ENCODE measurements around the gene POR. TPM values are rescaled to one million over a fixed set of nuclear protein-coding genes. Genes with fewer than 3 reads are reported as not detected.

POR gene
- total and polyA plus RNA-seq, 7 experiments from 2014 or later: 41.6 to 72.3 (median 69.2) TPM

- peaks cover 0 to 15% (median 5%) of the 10 kb centered on the region in 7 donors for H3K4me1 Mint-ChIP-seq
- CTCF ChIA-PET: no interaction called here
- no peaks in the 10 kb centered on the region for H3K27me3 Mint-ChIP-seq
- Histone ChIP-seq H3K4me1 (ENCODE audit: control insufficient read depth in 2 of 2, insufficient read depth in 2 of 2, low read length in 2 of 2) (no peaks in the 10 kb centered on the region), H3K27me3 (ENCODE audit: control insufficient read depth in 2 of 2, insufficient read depth in 2 of 2, low read length in 2 of 2) (no peaks in the 10 kb centered on the region), H3K36me3 (ENCODE audit: control insufficient read depth in 2 of 3, insufficient read depth in 3 of 3, low read length in 3 of 3) (peaks cover 0 to 53% (median 7%) of the 10 kb centered on the region in 3 experiments), H3K4me3 (ENCODE audit: low read length) (no peak overlapping the region), H3K27ac (ENCODE audit: low read depth, low read length) (no peak overlapping the region), H3K9me3 (ENCODE audit: control insufficient read depth in 2 of 3, low read length in 3 of 3) (no peaks in the 10 kb centered on the region)
- H3K27ac Mint-ChIP-seq: peak overlapping the region in 1 of 9 donors; percentile 38
- peaks cover 0 to 30% (median 12%) of the 10 kb centered on the region in 5 donors for H3K36me3 Mint-ChIP-seq
- DNase-seq (no peak), ATAC-seq (peak; percentile 36)
- H3K4me3 Mint-ChIP-seq: no peak overlapping the region
- POLR2A ChIA-PET: no interaction called here
- intact Hi-C loops (cut with micrococcal nuclease): no loop called here
- no peaks in the 10 kb centered on the region for H3K9me3 Mint-ChIP-seq
Observed at GRCh38 chr7:75953931-75954330, 39.0 kb downstream of the POR start.

GRCh38 chr7:75955331-75955955 is 40.5 kb downstream of the POR start:
- H3K27me3 ChIP-seq (ENCODE audit: control insufficient read depth in 2 of 2, insufficient read depth in 2 of 2, low read length in 2 of 2): no peaks in the 10 kb centered on the region
- H3K4me3 ChIP-seq (ENCODE audit: low read length): no peak overlapping the region
- ATAC-seq: no peak
- Mint-ChIP-seq H3K4me1 (peaks cover 0 to 4% (median 4%) of the 10 kb centered on the region in 7 donors), H3K27ac (peak overlapping the region in 1 of 9 donors; percentile 37), H3K27me3 (no peaks in the 10 kb centered on the region), H3K4me3 (no peak overlapping the region), H3K9me3 (no peaks in the 10 kb centered on the region), H3K36me3 (peaks cover 0 to 33% (median 16%) of the 10 kb centered on the region in 5 donors)
- no peak overlapping the region for H3K27ac ChIP-seq (ENCODE audit: low read depth, low read length)
- DNase-seq: no peak
- CTCF ChIA-PET: interaction anchor here (0.6 kb wide), 1 partner anchor 19 kb away, joined by 4 read pairs; no protein-coding TSS in a partner anchor
- H3K4me1 ChIP-seq (ENCODE audit: control insufficient read depth in 2 of 2, insufficient read depth in 2 of 2, low read length in 2 of 2): no peaks in the 10 kb centered on the region
- POLR2A ChIA-PET: no interaction called here
- intact Hi-C loops (cut with micrococcal nuclease): no loop called here
- peaks cover 0 to 57% (median 7%) of the 10 kb centered on the region in 3 experiments for H3K36me3 ChIP-seq (ENCODE audit: control insufficient read depth in 2 of 3, insufficient read depth in 3 of 3, low read length in 3 of 3)
- no peaks in the 10 kb centered on the region for H3K9me3 ChIP-seq (ENCODE audit: control insufficient read depth in 2 of 3, low read length in 3 of 3)

GRCh38 chr7:75957021-75957736 is 42.2 kb downstream of the POR start:
- Mint-ChIP-seq H3K27me3 (no peaks in the 10 kb centered on the region), H3K4me3 (no peak overlapping the region), H3K36me3 (peaks cover 0 to 37% (median 16%) of the 10 kb centered on the region in 5 donors), H3K4me1 (peaks cover 0 to 7% (median 4%) of the 10 kb centered on the region in 7 donors), H3K9me3 (no peaks in the 10 kb centered on the region), H3K27ac (no peak overlapping the region)
- no peaks in the 10 kb centered on the region for H3K4me1 ChIP-seq (ENCODE audit: control insufficient read depth in 2 of 2, insufficient read depth in 2 of 2, low read length in 2 of 2)
- ATAC-seq (no peak), DNase-seq (no peak)
- ChIA-PET POLR2A (no interaction called here), CTCF (no interaction called here)
- no peaks in the 10 kb centered on the region for H3K27me3 ChIP-seq (ENCODE audit: control insufficient read depth in 2 of 2, insufficient read depth in 2 of 2, low read length in 2 of 2)
- H3K9me3 ChIP-seq (ENCODE audit: control insufficient read depth in 2 of 3, low read length in 3 of 3): no peaks in the 10 kb centered on the region
- H3K36me3 ChIP-seq (ENCODE audit: control insufficient read depth in 2 of 3, insufficient read depth in 3 of 3, low read length in 3 of 3): peaks cover 0 to 63% (median 7%) of the 10 kb centered on the region in 3 experiments
- no peak overlapping the region for H3K4me3 ChIP-seq (ENCODE audit: low read length)
- H3K27ac ChIP-seq (ENCODE audit: low read depth, low read length): no peak overlapping the region
- intact Hi-C loops (cut with micrococcal nuclease): no loop called here

- H3K4me3 ChIP-seq (ENCODE audit: low read length): no peak overlapping the region
- Mint-ChIP-seq H3K36me3 (peaks cover 2 to 44% (median 22%) of the 10 kb centered on the region in 5 donors), H3K4me1 (peaks cover 0 to 13% (median 4%) of the 10 kb centered on the region in 7 donors), H3K27me3 (no peaks in the 10 kb centered on the region), H3K4me3 (no peak overlapping the region), H3K9me3 (peaks cover 0 to 2% (median 0%) of the 10 kb centered on the region in 11 donors), H3K27ac (no peak overlapping the region)
- DNase-seq: no peak
- ATAC-seq: no peak
- POLR2A ChIA-PET: no interaction called here
- H3K27me3 ChIP-seq (ENCODE audit: control insufficient read depth in 2 of 2, insufficient read depth in 2 of 2, low read length in 2 of 2): no peaks in the 10 kb centered on the region
- peaks cover 0 to 60% (median 7%) of the 10 kb centered on the region in 3 experiments for H3K36me3 ChIP-seq (ENCODE audit: control insufficient read depth in 2 of 3, insufficient read depth in 3 of 3, low read length in 3 of 3)
- H3K9me3 ChIP-seq (ENCODE audit: control insufficient read depth in 2 of 3, low read length in 3 of 3): no peaks in the 10 kb centered on the region
- intact Hi-C loops (cut with micrococcal nuclease): no loop called here
- H3K4me1 ChIP-seq (ENCODE audit: control insufficient read depth in 2 of 2, insufficient read depth in 2 of 2, low read length in 2 of 2): no peaks in the 10 kb centered on the region
- H3K27ac ChIP-seq (ENCODE audit: low read depth, low read length): no peak overlapping the region
- CTCF ChIA-PET: no interaction called here
Observed at GRCh38 chr7:75958802-75959543, 44.0 kb downstream of the POR start.

DNA sequence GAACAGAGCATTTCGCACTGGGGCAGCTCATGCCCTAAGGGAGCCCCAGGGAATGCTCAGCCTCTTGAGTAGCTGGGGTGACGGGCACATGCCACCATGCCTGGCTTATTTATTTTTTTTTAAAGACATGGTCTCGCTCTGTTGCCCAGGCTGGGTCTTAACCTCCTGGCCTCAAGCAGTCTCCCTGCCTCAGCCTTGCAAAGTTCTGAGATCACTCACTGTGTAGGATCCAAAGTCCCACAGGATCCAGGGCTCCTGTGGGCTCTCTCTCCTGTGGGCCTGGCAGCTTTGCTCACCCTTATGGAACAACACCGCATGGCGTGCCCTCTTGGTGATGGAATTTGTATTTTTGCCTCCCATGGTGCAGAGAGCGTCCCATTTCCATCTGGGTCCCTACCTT is 45.4 kb downstream of the POR start:
- H3K36me3 Mint-ChIP-seq: peaks cover 2 to 42% (median 20%) of the 10 kb centered on the region in 5 donors
- POLR2A ChIA-PET: no interaction called here
- H3K4me3 Mint-ChIP-seq: no peak overlapping the region
- Histone ChIP-seq H3K4me3 (ENCODE audit: low read length) (no peak overlapping the region), H3K27ac (ENCODE audit: low read depth, low read length) (no peak overlapping the region), H3K4me1 (ENCODE audit: control insufficient read depth in 2 of 2, insufficient read depth in 2 of 2, low read length in 2 of 2) (no peaks in the 10 kb centered on the region), H3K9me3 (ENCODE audit: control insufficient read depth in 2 of 3, low read length in 3 of 3) (no peaks in the 10 kb centered on the region), H3K36me3 (ENCODE audit: control insufficient read depth in 2 of 3, insufficient read depth in 3 of 3, low read length in 3 of 3) (peaks cover 0 to 50% (median 7%) of the 10 kb centered on the region in 3 experiments), H3K27me3 (ENCODE audit: control insufficient read depth in 2 of 2, insufficient read depth in 2 of 2, low read length in 2 of 2) (no peaks in the 10 kb centered on the region)
- ATAC-seq (no peak), DNase-seq (no peak)
- CTCF ChIA-PET: no interaction called here
- intact Hi-C loops (cut with micrococcal nuclease): no loop called here
- H3K27me3 Mint-ChIP-seq: no peaks in the 10 kb centered on the region
- peaks cover 0 to 13% (median 3%) of the 10 kb centered on the region in 7 donors for H3K4me1 Mint-ChIP-seq
- peaks cover 0 to 2% (median 0%) of the 10 kb centered on the region in 11 donors for H3K9me3 Mint-ChIP-seq
- no peak overlapping the region for H3K27ac Mint-ChIP-seq

DNA sequence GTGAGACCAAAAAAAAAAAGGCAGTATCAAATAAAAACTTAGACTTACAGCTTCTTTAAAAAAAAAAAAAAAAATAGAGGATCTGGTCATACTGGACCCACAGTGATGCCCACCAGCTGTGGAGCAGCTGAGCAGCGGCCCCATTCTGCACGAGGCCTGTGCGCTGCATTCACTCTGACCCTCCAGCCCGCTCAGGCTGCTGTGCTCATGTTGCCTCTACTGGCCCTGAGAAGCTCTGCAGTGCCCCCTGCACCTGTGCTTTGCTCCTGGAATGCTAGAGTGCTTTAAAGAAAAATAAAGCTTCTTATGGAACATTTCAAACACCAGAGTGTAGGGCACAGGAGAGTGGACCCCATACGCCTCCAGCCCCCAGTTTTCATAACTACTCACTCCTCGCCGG is 46.3 kb downstream of the POR start:
- H3K4me3 ChIP-seq (ENCODE audit: low read length): no peak overlapping the region
- Mint-ChIP-seq H3K4me3 (no peak overlapping the region), H3K4me1 (peaks cover 0 to 13% (median 3%) of the 10 kb centered on the region in 7 donors), H3K36me3 (peaks cover 2 to 36% (median 20%) of the 10 kb centered on the region in 5 donors), H3K27ac (no peak overlapping the region), H3K27me3 (no peaks in the 10 kb centered on the region), H3K9me3 (peaks cover 0 to 2% (median 0%) of the 10 kb centered on the region in 11 donors)
- intact Hi-C loops (cut with micrococcal nuclease): no loop called here
- no peaks in the 10 kb centered on the region for H3K27me3 ChIP-seq (ENCODE audit: control insufficient read depth in 2 of 2, insufficient read depth in 2 of 2, low read length in 2 of 2)
- CTCF ChIA-PET: no interaction called here
- DNase-seq (no peak), ATAC-seq (no peak)
- H3K36me3 ChIP-seq (ENCODE audit: control insufficient read depth in 2 of 3, insufficient read depth in 3 of 3, low read length in 3 of 3): peaks cover 0 to 47% (median 4%) of the 10 kb centered on the region in 3 experiments
- POLR2A ChIA-PET: no interaction called here
- H3K4me1 ChIP-seq (ENCODE audit: control insufficient read depth in 2 of 2, insufficient read depth in 2 of 2, low read length in 2 of 2): no peaks in the 10 kb centered on the region
- no peaks in the 10 kb centered on the region for H3K9me3 ChIP-seq (ENCODE audit: control insufficient read depth in 2 of 3, low read length in 3 of 3)
- no peak overlapping the region for H3K27ac ChIP-seq (ENCODE audit: low read depth, low read length)

All from naive thymus-derived CD4-positive, alpha-beta T cell (primary cell).